Right ventricle myocardium superior (tissue), 1 donor: ENCODE data around the gene AGAP1. TPM values are rescaled to one million over a fixed set of nuclear protein-coding genes. Genes with fewer than 3 reads are reported as not detected.

Source experiments
- ATAC-seq: fragments of 200-7000 bp; cut with Tn5 transposase; one replicate; pipeline ENCODE4 v1.9.1; 2020; ENCODE audit warnings: mild to moderate bottlenecking; ENCODE audit not compliant: poor library complexity
- DNase-seq: peaks from one replicate; pipeline ENCODE4 v3.0.0-alpha.2; 2020
- intact Hi-C: fragments of 100-400 bp; cut with DNase I; formaldehyde crosslinking; loops from one replicate; pipeline ENCODE4 v1.11.2; 2022
- total RNA-seq: library from RNA; stranded (reverse); fragmentation: NEBNext Ultra II Directional; extraction: Animal tissue kit (Norgen Biotek cat#: 25700); gene quantifications from one replicate; pipeline ENCODE4 v1.2.1, GENCODE V29; 2021
- donor health status: DM: no; HTN: yes; CAD: no; lungs with severe emphysema.

The AGAP1 gene
- total RNA-seq, 1 donor from 2014 or later = 25.4 TPM

DNA sequence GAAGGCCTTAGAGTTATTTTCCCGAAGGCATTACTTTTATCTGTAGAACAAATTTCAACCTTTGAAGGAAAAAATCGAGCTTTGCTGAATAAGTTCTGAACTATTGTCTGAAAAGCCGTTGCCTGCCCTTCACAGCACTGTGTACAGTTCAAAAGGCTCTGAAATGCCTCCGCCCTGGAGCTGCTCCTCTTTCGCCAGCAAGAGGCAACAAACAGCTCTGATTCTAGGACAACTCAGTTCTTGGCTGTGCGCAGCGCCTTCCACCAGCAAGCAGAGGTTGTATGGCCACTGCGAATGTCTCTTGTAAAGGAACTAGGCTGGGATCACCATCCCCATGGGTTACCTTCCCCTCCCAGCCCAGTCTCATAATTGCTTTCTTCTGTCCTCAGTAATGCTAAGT is 365.8 kb downstream of the AGAP1 start:
- intact Hi-C loops = no loop called here
- ATAC-seq (peak; percentile 70), DNase-seq (peak; percentile 51)

DNA sequence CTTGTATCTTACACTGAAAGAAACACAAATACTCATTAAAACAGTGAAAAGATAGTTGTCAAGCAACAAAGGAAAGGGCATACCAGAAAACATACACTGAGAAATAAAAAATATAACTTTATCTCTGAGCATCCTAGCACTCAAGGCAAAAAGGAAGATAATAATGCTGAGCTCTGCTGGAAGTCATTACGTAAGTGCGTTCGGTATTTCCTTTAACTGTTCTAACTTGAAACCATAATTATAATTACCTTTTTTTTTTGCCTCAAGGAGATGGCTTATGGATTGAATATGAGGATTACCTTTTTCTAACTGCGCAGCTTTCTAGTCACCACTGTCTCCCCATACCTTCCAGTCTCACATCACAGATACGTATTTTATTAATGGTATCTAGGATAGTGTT is 366.3 kb downstream of the AGAP1 start:
- DNase-seq (no peak), ATAC-seq (peak; percentile 42)
- intact Hi-C loops = no loop called here

DNA sequence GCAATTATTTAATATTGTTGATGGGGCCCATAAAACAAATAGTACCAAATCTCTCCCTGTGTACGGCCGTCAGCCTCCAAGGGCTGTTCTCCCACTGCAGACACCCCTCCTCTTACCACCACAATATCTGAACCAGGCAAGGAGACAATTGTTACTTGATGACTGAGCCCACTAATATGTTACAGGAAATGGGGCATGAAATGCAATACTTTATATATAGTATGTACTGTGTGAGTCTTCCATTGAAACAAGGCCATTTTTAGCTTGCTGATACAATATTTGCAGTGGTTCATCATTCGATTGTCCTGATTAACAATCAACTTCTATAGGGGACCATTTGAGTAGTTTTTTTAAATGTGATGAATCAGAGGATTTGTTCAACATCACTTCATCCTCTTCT is 367.0 kb downstream of the AGAP1 start:
- intact Hi-C loops = no loop called here
- DNase-seq (no peak), ATAC-seq (no peak)

DNA sequence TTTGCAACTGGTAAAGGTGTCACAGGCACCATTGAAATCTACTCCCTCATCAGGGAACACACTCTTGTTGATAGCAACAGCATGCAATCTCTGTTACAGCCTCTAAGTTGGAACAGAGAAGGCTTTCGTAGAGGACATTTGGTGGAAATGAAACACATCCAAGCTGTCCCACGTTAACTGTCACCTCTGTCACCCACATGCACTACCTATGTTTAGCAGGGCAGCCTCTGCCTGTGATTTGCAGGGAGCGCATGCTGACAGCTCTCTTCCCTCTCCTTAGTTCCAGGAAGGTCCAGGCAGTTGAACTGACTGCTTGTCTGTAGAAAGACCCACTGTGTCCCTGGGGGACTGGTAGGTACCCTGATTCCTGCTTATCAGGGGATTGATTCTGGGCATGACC is 367.5 kb downstream of the AGAP1 start:
- no peak for DNase-seq
- intact Hi-C loops = no loop called here
- ATAC-seq = peak; percentile 84

DNA sequence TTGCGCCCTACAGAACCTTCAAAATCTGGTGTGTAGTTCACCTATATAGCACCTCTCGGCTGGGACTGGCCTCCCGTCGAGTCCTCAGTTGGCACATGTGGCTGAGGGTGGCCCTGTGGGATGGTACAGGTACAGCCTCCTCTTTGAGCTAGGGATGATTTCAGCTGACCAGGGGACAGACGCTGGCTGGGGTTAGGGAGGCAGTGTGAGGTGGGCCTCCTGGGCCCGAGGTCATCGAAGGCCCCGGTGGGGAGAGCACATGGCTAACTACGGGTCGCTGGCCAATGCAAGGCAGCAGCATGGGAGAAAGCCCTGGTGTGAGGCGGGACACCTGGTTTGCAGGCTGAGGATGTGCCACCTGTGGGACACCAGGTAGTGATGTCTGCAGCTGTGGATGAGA is 369.6 kb downstream of the AGAP1 start:
- intact Hi-C loops = no loop called here
- ATAC-seq = no peak
- DNase-seq = no peak

DNA sequence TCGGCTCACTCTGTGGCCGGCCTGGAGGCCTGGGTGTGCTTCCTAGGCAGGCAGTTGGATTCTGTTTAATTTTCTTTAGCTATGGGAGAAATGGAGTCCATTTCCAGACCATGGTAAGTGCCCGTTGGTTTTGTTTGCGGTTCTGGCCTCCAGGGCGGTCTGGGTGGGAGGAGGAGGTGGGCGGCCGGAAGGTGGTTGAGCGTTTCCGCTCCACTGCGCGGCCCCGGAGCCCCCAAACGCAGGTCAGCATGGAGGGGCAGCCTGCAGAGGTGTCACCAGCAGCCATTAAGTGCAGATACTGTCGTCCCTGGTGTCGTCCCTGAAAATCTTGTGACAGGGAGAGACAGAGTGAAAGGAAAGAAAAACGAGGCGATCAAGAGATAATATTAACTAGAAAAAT is 370.5 kb downstream of the AGAP1 start:
- intact Hi-C loops = no loop called here
- DNase-seq = no peak
- ATAC-seq = no peak

DNA sequence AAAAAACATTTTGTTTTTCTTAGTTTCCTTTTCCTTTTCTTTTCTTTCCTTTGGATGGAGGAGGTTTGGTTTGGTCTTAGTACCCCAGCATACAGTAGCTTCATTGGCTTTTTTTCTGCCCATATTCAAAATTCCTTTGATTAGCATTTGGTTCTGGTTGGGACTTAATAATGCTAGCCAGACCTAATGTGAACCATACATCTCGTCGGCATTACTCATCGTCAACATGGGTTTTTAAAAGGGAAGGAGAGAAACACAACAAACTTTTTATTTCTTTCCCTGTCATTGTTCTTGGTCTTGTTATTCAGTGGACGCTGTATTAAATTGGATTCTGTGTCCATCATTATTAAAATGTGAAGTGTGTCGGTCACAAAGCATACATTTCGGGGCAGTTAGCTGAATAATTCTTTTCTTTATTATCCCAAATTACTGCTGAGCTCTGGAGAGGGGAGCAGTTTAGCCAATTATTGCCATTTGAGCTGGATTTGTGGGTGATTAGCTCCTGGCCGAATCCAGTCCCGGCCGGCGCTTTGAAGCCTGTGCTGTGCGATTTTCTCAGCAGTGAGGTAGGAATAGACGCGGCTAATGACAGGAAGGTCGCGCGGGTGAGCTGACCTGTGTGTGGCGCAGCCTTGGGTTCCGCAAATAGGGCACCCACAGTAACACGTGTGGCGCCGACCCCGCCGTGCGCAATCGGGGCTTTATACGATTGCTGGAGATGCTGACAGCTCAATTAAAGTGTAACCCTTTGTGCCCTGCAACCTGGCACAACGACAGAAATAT is 371.1 kb downstream of the AGAP1 start:
- ATAC-seq (no peak), DNase-seq (no peak)
- intact Hi-C loops = no loop called here

DNA sequence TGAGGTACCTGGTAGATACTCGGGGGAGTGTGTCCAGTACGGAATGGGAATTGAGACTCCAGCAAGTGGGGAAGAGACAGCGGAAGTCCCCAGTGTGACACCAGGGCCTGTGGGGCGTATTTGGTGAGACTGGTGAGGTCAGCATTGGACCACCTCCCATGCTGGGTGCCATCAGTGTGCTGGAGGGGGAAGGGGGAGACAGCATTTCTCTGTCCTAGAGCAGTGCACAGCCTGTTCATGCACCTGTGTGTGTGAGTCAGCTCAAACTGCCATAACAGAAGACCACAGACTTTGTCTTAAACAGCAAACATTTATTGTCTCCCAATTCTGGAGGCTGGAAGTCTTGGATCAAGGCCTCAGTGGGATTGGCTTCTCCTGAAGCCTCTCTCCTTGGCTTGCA is 372.5 kb downstream of the AGAP1 start:
- DNase-seq = no peak
- intact Hi-C loops = no loop called here
- no peak for ATAC-seq

DNA sequence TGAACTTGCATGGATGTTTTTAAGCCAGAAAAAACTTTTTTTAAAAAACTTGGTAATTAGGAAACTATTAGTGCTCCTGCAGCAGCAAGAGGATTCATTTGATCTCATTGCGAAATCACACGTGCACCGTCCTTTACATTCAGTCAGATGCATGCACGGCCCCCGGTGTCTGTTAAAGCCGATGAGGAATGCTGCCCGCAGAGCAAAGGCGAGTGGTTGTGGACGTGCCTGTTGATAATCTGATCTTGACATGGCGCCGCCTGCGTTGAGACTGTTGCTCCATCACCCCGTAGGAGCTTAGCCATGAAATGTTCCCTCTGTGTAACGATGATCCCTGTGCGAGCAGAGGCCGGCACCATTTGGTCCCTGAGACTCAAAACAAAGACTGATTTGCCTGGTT is 374.4 kb downstream of the AGAP1 start:
- peak; percentile 51 for DNase-seq
- peak; percentile 74 for ATAC-seq
- intact Hi-C loops = no loop called here

DNA sequence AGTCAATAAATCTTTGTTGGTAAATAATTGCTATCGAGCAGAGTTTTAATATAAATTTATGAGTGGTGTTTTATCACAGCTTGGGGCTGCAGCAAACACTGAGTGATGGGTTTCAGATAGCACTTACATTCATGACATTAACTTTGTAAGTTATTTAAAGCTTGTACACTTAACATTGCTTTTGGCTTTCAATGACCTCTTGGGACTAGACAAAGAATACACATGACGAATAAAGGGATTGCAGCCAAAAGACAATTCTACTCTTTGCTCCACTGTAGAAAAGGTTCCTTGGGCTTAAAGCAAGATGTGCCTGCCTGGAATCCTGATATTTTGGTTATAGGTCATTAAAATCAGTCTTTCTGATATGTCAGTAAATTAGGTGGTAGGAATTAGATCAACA is 374.8 kb downstream of the AGAP1 start:
- peak; percentile 66 for ATAC-seq
- DNase-seq = no peak
- intact Hi-C loops = no loop called here

DNA sequence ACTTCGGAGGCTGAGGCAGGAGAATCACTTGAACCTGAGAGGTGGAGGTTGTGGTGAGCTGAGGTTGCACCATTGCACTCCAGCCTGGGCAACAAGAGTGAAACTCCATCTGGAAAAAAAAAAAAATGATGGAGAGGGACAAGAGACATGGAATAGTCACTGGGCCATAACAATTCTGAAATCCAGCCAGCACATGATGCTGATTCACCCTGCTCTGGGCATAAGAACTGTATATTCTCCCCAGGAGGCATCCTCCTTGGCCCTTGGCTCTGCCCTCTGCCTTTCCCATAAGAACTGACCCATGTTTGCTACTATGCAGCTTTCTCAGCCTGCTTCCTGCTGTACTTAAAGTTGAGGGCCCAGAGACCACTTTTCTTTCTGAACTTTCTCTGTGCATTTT is 376.7 kb downstream of the AGAP1 start:
- no peak for ATAC-seq
- intact Hi-C loops = no loop called here
- no peak for DNase-seq

DNA sequence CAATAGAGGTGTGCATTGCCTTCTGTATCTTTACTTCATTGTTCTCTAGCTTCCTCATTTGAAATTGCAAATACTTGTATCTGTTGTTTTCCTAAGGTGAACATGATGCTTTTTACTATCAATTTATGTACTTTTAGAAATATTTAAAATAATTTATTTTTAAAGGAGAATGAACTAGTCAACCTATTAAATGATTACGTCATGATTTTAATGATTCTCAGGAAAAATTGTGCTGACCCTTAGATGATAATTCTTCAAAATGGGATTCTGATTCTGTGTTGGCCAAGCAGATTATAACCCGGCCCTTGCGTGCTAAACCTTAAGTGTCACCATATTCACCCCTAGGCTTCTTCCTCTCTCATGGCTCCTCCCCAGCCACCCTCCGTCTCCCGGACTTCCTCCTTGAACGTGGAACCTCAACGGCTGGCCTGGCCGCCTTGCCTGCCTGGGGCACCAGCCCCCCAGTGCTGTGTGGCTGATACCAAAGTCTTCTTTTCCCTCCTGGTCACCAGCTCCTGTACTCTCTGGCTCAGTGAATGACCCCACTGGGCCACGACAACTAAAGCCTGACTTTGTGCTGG is 382.3 kb downstream of the AGAP1 start:
- intact Hi-C loops = no loop called here

DNA sequence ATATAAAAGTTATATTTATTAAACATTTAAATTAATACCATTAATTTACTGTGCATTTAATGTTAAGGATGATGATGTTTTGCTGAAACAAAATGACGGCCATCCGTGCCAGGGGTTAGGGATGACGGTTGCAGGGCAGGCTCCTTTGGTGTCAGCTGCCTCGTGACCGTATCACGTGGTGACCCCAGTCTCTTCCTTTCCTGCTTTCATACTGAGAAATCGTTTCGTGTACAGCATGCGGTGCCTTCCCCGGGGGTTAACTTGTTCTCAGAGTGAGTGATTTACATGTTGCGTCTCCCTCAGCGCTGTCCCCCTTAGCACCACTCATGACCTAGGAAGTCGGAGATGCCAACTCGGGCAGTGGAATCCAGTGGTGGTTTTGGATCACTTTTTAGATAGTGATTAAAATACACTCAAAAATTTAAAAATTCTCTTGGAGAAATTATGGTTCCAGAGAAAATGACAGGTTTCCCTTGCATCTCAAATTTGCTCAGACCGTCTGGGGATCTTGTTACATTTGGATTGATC is 383.5 kb downstream of the AGAP1 start:
- intact Hi-C loops = no loop called here
- DNase-seq (no peak), ATAC-seq (no peak)

More for the DNA sequence above, 382.3 kb downstream of the AGAP1 start:
- ATAC-seq (no peak), DNase-seq (no peak)

DNA sequence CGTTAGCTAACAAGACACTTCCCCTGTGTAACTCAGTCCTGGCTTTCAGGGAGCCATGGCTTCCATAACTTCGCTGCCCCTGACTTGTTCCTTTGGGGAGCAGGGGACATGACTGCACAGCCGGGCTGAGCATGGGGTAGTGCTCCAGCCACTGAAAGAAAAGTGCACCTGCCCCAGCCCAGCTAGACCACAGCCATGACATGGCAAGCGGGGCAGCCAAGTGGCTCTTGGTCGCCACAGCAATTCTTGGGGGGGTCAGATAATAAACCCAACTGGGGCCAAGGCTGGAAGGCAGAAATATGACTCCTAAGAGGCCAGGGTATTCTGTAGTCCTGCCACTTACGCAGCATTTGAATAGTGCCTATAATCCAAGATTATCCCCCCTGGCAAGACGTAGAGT is 385.3 kb downstream of the AGAP1 start:
- DNase-seq (no peak), ATAC-seq (no peak)
- intact Hi-C loops = no loop called here

DNA sequence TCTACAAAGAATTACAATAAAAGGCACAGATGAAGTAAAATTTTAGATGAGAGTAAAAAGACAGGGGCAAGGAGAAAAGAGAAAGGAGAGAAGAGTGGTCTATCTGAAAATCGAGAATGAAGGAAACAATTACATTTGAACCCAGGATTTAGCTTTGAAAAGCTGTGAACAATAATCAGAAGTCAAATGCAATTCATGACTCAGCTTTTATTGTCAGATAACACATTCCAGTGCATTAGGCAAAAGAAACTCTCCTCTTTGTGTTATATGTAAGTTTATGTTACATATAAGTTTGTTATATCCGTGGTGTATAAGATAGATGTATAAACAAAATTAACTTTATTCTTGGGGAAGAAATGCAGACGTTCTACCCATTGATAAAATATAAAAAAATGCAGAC is 389.8 kb downstream of the AGAP1 start:
- ATAC-seq = no peak
- intact Hi-C loops = no loop called here
- no peak for DNase-seq

DNA sequence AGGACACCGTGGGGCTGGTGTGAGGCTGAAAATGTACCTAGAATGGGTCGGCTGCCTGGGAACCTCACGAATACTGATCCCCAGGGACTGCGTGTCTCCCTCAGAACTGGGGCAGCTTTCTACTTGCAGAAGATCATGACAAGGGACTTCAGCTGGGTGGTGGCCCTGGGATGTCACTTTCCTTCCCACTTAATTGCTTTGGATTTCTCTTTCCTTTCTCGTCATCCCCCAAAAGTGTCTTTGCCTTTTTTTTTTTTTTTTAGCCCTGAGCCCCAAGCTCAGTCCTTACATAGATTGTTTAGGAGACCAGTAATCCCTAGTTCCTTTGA is 395.4 kb downstream of the AGAP1 start:
- intact Hi-C loops = no loop called here
- no peak for ATAC-seq
- DNase-seq = no peak

DNA sequence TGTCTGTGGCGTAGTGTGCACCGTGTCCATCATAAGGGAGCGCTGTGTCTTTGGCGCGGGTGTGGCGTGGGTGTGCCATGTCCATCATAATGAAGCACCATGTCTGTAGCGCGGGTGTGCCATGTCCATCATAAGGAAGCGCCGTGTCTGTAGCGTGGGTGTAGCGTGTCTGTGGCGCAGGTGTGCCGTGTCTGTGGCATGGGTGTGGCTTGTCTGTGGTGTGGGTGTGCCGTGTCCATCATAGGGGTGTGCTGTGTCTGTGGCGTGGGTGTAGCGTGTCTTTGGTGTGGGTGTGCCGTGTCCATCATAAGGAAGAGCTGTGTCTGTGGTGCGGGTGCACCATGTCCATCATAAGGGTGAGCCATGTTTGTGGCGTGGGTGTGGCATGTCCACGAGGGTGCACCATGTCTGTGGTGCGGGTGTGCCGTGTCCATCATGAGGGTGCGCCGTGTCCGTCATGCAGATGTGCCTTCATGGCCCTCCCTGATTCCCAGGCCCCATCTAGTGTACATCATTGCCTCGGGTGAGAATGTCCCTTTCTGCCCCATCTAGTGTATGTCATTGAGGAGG is 399.4 kb downstream of the AGAP1 start:
- no peak for DNase-seq
- ATAC-seq = no peak
- intact Hi-C loops = no loop called here

DNA sequence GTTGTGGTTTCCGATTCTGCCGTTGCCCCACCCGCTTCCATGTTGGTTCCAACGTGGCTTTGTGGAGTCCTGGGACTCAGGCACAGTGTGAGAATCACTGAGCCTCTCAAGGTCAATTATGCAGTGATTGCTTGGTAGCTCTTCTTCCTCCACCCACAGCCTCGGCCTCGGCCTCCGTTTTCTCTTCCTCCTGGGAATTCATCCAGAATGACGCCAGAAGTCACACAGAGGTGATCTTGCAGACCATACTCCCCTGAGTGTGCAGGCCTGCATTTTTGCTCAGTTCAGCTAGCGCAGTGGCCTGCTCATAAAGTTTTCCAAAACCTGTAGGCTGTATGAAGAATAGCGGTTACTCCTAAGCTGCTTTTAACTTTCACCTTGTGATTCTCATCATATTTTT is 401.0 kb downstream of the AGAP1 start:
- ATAC-seq (no peak), DNase-seq (no peak)
- intact Hi-C loops = no loop called here

DNA sequence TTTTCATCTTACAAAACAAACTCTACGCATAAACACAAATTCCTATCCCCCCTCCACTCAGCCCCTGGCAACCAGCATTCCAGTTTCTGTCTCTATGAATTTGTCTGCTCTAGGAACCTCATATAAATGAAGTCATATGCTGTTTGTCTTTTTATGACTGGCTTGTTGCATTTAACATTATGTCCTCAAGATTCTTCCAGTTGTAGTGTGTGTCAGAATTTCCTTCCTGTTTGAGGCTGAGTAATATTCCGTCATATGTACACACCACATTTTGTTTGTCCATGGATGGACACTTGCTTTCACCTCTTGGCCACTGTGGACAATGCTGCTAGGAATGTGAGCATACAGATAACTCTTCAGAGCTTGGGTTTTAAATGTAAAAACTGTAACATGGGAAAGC is 402.2 kb downstream of the AGAP1 start:
- ATAC-seq (no peak), DNase-seq (no peak)
- intact Hi-C loops = no loop called here

DNA sequence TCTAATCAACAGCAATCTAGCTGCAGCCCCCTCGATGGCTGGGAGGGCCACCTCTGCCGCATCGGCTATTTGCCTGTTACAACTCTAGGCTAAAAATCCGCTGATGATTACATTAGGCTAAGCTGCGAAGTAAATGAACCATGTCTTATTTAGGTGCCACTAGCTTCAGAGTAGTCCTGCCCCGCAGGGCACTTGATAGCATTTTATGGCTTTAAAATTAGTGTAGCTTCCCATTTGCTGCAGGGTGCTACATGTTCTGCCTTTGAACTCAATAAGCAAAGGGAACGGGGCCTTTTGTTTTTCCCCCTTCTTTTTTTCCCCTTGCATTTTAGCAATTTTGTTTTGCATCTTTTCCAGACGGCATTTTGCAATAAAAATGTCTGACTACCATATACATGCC is 404.1 kb downstream of the AGAP1 start:
- no peak for ATAC-seq
- intact Hi-C loops = no loop called here
- no peak for DNase-seq
